Spinal cord (tissue), 10 donors: ENCODE results near the gene PALLD. TPM values are rescaled to one million over a fixed set of nuclear protein-coding genes. Genes with fewer than 3 reads are reported as not detected.
"Not testable (repeated sequence)": the region's sequence is repeated elsewhere in the genome, so short reads cannot be mapped to it uniquely, and the experiment has no call there.

Source experiments
- DNase-seq, 6 donors: peaks; one replicate each; pipeline versions ENCODE4 v3.0.0 to v3.0.0-alpha.2; 2013 to 2015; ENCODE audit warnings: low spot score in 6 of 6, low read depth in 4 of 6
- H3K27ac ChIP-seq: one replicate; pipeline ENCODE4 v1.5.1; 2013; ENCODE audit warnings: low read depth, low read length, control low read depth
- H3K27me3 ChIP-seq: one replicate; pipeline ENCODE4 v1.6.1; 2013; ENCODE audit warnings: low read length; ENCODE audit not compliant: control insufficient read depth, insufficient read depth
- H3K36me3 ChIP-seq: one replicate; pipeline ENCODE4 v1.6.1; 2013; ENCODE audit warnings: low read length; ENCODE audit not compliant: control insufficient read depth, insufficient read depth
- H3K4me1 ChIP-seq: one replicate; pipeline ENCODE4 v1.6.1; 2013; ENCODE audit warnings: low read length; ENCODE audit not compliant: control insufficient read depth, insufficient read depth
- H3K4me3 ChIP-seq: one replicate; pipeline ENCODE4 v1.5.1; 2013; ENCODE audit warnings: low read depth, low read length, control low read depth
- H3K9me3 ChIP-seq: one replicate; pipeline ENCODE4 v1.6.1; 2013; ENCODE audit warnings: low read length; ENCODE audit not compliant: control insufficient read depth, insufficient read depth
- WGBS: methylation state at CpG from one replicate; pipeline ENCODE4 v1.1.5; 2013; ENCODE audit warnings: missing lambda C conversion rate; ENCODE audit not compliant: insufficient coverage; 5-methylcytosine and 5-hydroxymethylcytosine counted together
- polyA plus RNA-seq, 2 donors: library from polyadenylated mRNA; unstranded; fragments of 120-200 nt; gene quantifications; one replicate each; pipeline ENCODE4 v1.2.1, GENCODE V29; 2013; ENCODE audit not compliant: insufficient read length in 2 of 2
- total RNA-seq, 2 donors: library from RNA; depleted of rRNA in 1 of 2; stranded (reverse); fragments of 120-200 nt in 1 of 2; fragments of >200 nt in 1 of 2; gene quantifications; one replicate each; pipeline versions ENCODE4 v1.2.3 to v1.2.4, GENCODE V29; 2013 to 2014
- donor health status: healthy.

PALLD gene
- total and polyA plus RNA-seq, 4 donors = 45.9 to 71.1 (median 62.4) TPM

DNA sequence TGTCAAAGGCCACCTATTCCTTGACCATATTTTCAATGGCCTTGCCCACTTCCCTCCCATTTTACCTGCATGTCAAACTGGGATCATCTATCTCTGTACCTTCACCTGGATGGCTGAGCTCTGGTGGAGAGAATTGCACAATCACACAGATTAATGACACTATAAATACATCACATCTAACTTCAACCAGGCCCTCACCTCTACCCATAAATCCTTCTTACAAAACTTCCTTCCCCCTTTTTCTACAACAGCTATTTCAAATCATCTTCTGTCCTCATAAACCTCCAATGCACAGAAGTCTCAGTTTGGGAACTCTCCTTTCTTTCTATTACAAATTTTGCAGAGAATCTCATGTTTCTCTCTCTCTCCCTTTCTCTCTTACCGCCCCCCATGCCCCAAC lies 9.2 kb downstream of the PALLD start:
- H3K27me3 ChIP-seq = no peaks in the 10 kb centered on the region
- WGBS = 47% methylated on average over 1 of the region's 1 CpG

DNA sequence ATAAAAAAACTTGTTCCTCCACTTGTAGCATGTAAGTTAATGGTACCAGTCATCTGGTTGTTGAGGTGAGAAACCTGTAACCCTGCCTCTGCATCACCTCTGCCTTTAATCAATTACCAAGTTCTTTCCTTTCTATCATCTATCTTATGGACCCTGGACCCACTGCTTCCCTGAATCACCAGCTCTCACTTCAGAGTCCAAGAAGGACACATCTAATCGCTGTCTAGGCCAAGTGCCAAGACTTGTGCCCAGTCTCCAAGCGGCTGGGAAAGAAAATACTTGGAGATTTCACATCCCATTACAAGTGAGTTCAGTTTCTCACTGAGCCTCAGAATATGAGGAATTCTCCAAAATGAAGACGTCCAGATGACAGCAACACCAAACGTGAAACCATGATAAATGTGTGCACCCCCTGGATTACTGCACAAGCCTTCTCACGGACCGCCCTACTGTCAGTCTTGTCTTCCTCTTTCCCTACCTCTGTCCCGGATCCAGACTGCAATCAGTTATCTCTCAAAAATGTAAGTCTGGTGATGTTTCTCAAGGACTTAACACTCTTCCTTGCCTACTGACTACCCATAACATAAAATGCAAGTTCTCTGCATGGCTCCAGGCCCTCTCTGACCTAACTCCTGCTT lies 10.4 kb downstream of the PALLD start:
- no peak overlapping the region for H3K27ac ChIP-seq
- no peaks in the 10 kb centered on the region for H3K4me1 ChIP-seq
- H3K36me3 ChIP-seq = no peaks in the 10 kb centered on the region
- DNase-seq = peak in 1 of 6 donors; percentile 24
- no peaks in the 10 kb centered on the region for H3K27me3 ChIP-seq
- no peak overlapping the region for H3K4me3 ChIP-seq
- H3K9me3 ChIP-seq = no peaks in the 10 kb centered on the region
- 81% methylated on average over 7 of the region's 7 CpGs for WGBS

More for the DNA sequence above, 9.2 kb downstream of the PALLD start:
- no peak overlapping the region for H3K4me3 ChIP-seq
- no peak for DNase-seq
- no peaks in the 10 kb centered on the region for H3K9me3 ChIP-seq
- no peak overlapping the region for H3K27ac ChIP-seq
- H3K36me3 ChIP-seq = no peaks in the 10 kb centered on the region
- H3K4me1 ChIP-seq = no peaks in the 10 kb centered on the region

DNA sequence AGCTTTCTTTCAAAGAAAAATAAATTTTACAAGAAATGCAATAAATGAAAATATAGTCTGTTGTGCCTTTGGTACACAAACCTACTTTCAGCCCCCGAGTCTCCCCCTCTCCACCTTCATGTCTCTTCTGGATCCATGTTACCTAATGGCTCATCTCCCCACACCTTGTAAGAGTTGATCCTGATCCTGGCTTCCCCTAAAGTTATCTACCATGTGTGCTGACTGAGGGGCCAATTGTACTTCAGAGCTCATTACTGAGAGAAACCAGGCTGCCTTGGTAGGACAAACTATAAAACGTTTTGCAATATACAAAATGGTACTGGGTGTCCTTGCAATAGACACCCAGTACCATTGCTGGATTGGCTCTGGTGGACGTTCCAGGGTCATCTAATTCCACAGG lies 11.8 kb downstream of the PALLD start:
- no peak overlapping the region for H3K27ac ChIP-seq
- H3K27me3 ChIP-seq = no peaks in the 10 kb centered on the region
- H3K36me3 ChIP-seq = no peaks in the 10 kb centered on the region
- no peak for DNase-seq
- no peaks in the 10 kb centered on the region for H3K9me3 ChIP-seq
- WGBS = 100% methylated on average over 2 of the region's 3 CpGs
- no peaks in the 10 kb centered on the region for H3K4me1 ChIP-seq
- no peak overlapping the region for H3K4me3 ChIP-seq

DNA sequence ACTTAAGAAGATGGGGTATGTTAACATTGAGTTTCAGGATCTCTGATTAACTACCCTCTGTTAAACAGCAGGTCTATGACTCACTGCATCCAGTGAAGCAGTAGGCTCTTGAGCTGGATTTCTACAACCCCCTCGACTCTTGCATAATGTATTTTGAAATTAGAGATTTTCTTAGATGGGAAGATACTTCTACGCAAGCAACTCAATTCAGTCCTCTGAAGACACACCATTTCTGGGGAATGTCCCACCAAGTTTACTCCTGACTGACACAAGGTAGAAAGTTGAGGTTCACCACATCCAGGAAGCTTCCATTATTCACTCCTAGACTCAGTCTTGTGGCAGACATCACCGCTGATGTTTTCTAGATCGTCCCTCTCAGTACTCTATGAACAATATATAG lies 12.9 kb downstream of the PALLD start:
- no peaks in the 10 kb centered on the region for H3K36me3 ChIP-seq
- H3K27me3 ChIP-seq = no peaks in the 10 kb centered on the region
- no peak overlapping the region for H3K4me3 ChIP-seq
- H3K27ac ChIP-seq = no peak overlapping the region
- WGBS = no CpG with 5 or more reads among the region's 4 CpGs
- no peaks in the 10 kb centered on the region for H3K4me1 ChIP-seq
- DNase-seq = no peak
- no peaks in the 10 kb centered on the region for H3K9me3 ChIP-seq

GRCh38 chr4:168511780-168512489 lies 15.1 kb downstream of the PALLD start:
- no peaks in the 10 kb centered on the region for H3K36me3 ChIP-seq
- H3K9me3 ChIP-seq = no peaks in the 10 kb centered on the region
- H3K4me3 ChIP-seq = no peak overlapping the region
- H3K4me1 ChIP-seq = no peaks in the 10 kb centered on the region
- no peaks in the 10 kb centered on the region for H3K27me3 ChIP-seq
- DNase-seq = no peak
- no peak overlapping the region for H3K27ac ChIP-seq
- 84% methylated on average over 10 of the region's 13 CpGs for WGBS

DNA sequence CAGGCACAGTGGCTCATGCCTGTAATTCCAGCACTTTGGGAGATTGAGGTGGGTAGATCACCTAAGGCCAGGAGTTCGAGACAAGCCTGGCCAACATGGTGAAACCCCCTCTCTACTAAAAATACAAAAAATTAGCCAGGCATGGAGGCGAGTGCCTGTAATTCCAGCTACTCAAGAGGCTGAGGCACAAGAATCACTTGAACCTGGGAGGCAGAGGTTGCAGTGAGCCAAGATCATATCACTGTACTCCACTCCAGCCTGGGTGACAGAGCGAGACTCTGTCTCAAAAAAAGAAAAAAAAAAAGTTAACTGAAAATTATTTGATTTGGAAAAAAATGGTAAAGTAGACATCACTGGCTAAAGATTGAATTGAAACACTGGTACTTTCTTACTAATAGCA lies 17.0 kb downstream of the PALLD start:
- not testable (repeated sequence) for H3K4me3 ChIP-seq, DNase-seq, H3K27me3 ChIP-seq, H3K9me3 ChIP-seq, H3K4me1 ChIP-seq, H3K36me3 ChIP-seq, H3K27ac ChIP-seq
- 89% methylated on average over 1 of the region's 3 CpGs for WGBS

DNA sequence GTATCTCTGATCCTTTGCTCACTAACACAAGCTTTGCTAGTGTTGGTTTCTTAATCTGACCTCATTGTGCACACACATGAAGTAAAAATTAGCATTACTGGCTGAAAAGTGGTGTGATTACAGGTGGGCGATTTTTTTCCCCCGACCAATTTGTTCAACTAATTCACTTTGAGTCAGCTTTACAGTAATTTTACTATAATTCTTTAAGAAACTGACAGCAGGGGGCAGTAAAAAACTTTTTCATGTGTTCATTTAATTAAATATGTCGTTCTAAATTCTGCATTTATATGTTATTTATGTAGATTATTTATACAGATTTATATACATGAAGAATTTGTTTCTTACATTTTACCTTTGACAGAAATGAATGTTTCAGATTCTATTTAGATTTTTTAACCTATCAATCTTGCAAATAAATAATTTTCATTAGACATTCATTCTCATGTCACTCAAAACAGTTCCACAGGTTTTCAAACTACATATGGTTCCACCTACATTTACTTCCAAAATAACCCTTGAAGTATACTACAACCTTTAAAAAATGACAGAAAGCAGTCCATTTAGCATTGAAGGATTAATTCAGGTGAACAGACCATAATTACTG lies 17.5 kb downstream of the PALLD start:
- no peaks in the 10 kb centered on the region for H3K27me3 ChIP-seq
- peak in 4 of 6 donors; percentile 7 to 78 (median 54) for DNase-seq
- H3K36me3 ChIP-seq = no peaks in the 10 kb centered on the region
- no CpG with 5 or more reads among the region's 3 CpGs for WGBS
- H3K4me3 ChIP-seq = no peak overlapping the region
- H3K9me3 ChIP-seq = no peaks in the 10 kb centered on the region
- no peak overlapping the region for H3K27ac ChIP-seq
- no peaks in the 10 kb centered on the region for H3K4me1 ChIP-seq

DNA sequence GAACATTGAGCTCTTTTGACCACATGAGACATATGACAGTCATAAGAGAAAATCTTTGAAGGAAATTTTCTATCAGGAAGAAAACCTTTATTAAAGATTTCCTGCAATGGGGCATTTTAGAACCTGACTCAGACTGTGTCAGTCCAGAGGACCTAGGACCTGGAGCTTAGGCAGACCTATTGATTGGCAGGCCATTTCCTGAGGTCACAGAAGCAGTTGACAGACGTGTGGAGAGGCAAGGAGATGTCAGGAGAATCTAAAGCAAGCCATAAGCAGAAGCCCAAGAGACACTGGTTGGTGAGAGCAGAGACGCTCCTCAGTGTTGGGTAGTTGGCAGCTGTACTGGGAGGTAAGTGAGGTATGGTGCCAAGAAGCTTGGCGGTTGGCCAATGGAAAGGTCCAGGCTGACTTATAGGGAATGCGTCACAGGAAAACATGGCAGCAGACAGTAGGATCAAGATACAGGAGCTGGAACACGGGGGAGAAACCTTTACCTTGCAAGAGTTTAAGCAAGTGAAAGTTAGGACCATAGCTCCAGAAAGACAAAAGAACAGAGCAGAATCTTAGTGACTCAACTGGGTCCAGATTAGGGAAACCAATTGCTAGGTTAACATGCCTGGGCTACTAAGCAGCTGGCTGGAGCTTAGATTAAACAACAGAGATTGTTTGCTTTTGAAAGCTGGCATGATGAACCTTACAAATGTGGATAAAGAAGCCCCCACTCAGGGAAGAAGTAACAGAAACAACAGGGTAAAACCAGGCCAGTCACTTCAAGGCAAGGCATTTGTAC lies 18.6 kb downstream of the PALLD start:
- H3K27ac ChIP-seq = no peak overlapping the region
- no peak overlapping the region for H3K4me3 ChIP-seq
- H3K9me3 ChIP-seq = no peaks in the 10 kb centered on the region
- no peaks in the 10 kb centered on the region for H3K4me1 ChIP-seq
- 81% methylated on average over 5 of the region's 5 CpGs for WGBS
- DNase-seq = no peak
- H3K27me3 ChIP-seq = no peaks in the 10 kb centered on the region
- H3K36me3 ChIP-seq = no peaks in the 10 kb centered on the region

DNA sequence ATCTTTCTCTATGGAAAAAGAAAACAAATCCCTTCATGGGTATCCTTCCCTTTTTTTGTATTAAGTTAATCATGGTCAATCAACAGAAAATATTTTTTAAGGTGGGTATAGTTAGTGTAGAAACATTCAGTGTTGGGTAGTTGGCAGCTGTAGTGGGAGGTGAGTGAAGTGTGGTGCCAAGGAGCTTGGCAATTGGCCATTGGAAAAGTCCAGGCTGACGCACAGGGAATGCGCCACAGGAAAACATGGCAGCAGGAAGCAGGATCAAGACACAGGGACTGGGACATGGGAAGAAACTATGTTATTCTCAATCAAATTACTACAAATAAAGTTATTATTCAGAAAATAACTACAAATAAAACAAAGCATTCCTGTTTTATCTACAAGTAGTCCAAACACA lies 20.0 kb downstream of the PALLD start:
- Histone ChIP-seq H3K4me3 (no peak overlapping the region), H3K9me3 (no peaks in the 10 kb centered on the region), H3K4me1 (no peaks in the 10 kb centered on the region), H3K36me3 (no peaks in the 10 kb centered on the region), H3K27me3 (no peaks in the 10 kb centered on the region), H3K27ac (no peak overlapping the region)
- WGBS = no CpG with 5 or more reads among the region's 2 CpGs
- DNase-seq = no peak
